ENCODE data around the gene KL.

KL gene

DNA sequence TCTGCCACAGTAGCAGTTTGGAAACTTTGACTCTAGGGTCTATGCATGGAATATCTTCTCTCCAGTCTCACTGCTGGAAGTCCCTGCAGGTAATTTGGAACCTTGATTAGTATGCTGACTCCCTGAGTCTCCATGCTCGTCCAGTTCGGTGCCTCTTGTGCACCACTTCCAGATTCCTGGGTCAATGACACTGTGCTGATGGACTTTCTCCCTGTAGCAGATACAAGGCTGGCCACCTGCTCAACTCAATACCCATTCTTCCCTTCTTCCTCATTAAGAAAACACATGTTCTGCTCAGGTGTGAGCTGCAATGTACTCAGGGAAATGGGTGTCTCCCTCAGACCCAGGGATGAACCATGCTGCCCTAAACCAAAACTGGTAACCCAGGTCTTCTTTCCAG, 99.1 kb downstream of the KL start:
- no peak for DNase-seq

All from CD4-positive, alpha-beta T cell treated with Interleukin-12 subunit alpha and Interleukin-12 subunit beta, for 1 hour (primary cell).